SU-DHL-6 (cell line): Measurements from ENCODE around the gene DUSP3.

Source experiments
- CTCF ChIP-seq: fragments of 200-600 bp; sonication (generic); IDR thresholded peaks from one replicate; pipeline ENCODE4 v1.5.1; 2017; ENCODE audit warnings: antibody characterized with exemption, mild to moderate bottlenecking, low read length, moderate library complexity; ENCODE audit not compliant: insufficient read depth, poor library complexity, severe bottlenecking
- EZH2phosphoT487 ChIP-seq: fragments of 200-600 bp; sonication (generic), shearing (Covaris generic); conservative IDR thresholded peaks from 2 replicates; pipeline ENCODE4 v1.6.1; 2018; ENCODE audit warnings: mild to moderate bottlenecking, antibody characterized with exemption, low read length, moderate library complexity, mixed read lengths

GRCh38 chr17:43805117-43805516, 26.3 kb upstream of the DUSP3 start:
- no peak for TF ChIP-seq CTCF
- TF ChIP-seq EZH2phosphoT487 = no peak
